Measurements from ENCODE around the gene CUZD1.

CUZD1 gene

DNA sequence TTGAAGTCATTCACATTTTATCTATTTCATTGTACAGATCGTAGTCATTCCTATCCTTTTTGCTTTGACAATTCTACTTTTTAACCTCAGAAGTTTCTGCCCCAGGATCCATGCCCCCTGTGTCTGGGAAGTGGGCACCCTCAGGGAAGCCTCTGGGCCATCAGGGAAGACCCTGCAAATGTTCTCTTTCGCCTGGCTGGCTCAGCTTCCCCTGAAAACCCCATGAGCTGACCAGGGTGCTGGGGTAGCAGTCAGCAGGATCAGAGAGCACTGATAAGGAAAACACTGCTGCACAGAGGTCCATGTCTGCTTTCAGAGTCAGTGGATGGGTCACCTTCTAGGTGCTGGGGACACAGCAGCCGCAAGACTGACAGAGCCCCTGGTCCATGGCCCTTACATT is 23.8 kb downstream of the CUZD1 start:
- no peak for DNase-seq (ENCODE audit: low read depth in 2 of 2)

DNA sequence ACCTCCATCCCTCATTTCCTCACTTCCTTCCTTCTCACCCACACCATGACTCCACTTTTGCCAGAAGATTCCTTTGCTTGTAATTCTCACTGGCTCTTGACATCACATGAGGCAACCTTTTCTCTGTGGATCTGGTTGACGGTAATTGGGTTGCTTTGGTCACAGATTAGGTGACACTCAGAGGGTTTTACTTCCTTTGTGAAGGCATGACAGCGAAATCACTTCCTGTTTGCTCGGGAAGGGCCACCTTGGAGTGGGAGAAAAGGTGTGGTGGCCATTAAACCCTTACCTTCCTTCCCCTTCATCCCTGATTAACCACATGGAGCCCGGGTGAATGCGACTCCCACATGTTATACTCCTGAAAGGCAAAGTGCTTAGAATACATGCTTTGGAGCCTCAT is 30.2 kb downstream of the CUZD1 start:
- no peak for DNase-seq (ENCODE audit: low read depth in 2 of 2)

DNA sequence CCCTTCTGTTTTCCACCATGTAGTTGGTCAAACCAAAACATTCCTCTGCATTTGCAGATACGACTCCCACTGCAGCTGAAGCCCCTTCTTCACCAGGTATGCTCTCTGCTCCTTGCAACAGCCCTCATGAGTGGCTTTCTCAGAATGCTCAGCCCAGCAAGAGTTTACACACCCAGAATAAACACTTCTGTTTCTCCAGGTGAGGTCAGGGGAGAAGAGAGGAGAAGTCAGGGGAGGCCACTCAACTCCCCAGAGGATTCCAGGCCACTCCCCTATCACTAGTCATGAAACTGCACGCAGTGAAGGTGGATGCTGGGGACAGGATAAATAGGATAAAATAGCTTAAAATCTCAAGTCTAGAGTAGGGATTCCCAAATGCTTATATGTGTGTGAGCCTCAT is 31.2 kb downstream of the CUZD1 start:
- DNase-seq (ENCODE audit: low read depth in 2 of 2) = no peak

- DNase-seq (ENCODE audit: low read depth in 2 of 2) = no peak
Measured at GRCh38 chr10:122812751-122813150, 32.9 kb downstream of the CUZD1 start.

DNA sequence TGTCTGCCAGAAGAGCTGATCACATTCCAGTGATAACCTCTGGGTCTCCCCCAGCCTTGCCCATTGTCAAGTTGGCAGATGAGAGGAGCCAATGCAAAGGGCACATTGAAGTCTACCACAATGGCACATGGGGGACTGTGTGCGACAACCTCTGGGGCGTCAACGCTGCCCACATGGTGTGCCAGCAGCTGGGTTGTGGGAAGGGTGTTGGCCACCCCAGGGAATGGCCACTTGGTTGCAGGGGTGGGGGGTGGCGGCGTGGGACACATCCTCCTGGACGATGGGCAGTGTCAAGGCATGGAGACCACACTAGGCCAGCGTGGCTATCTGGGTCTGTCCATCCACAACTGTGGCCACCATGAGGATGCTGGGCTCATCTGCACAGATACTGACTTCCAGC is 43.4 kb downstream of the CUZD1 start:
- DNase-seq (ENCODE audit: low read depth in 2 of 2) = no peak

GRCh38 chr10:122798704-122799231 is 46.9 kb downstream of the CUZD1 start:
- no peak for DNase-seq (ENCODE audit: low read depth in 2 of 2)

DNA sequence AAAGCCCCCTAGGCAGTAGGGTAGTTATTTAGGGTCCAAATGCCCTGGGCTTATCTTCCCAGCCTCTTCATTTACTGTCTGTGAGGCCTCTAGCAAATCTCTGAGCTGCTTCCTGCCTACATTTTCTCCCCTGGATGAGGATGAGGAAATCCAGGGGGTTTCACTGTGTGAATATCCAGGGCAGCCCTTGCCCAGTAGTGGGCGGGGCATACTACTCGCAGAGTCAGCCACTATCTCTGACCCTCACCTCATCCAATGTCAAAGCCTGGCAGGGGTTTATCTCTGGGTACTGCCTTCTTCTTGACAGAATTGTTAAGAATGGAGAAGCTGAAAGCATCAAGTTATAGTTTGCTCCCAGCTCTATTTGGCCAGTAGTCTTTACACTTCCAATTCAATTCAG is 48.9 kb downstream of the CUZD1 start:
- no peak for DNase-seq (ENCODE audit: low read depth in 2 of 2)

DNA sequence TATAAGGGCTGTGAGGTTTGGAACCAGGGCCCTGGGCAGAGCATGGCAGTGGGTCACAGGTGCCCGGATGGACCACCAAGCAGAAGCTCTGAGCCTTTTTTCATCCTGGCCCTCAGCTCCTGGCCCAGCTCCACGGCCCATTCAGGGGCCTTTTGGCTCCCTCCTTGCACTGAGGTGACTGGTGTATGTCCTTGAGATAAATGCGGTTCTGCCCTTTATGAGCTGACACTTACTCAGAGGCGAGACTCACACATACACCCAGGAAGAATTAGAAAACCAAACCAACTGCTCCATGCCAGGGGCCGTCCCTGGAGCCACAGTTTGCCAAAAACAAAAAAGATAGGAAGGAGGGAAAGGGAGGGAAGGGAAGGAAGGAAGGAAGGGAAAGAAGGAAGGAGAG is 49.7 kb downstream of the CUZD1 start:
- DNase-seq (ENCODE audit: low read depth in 2 of 2) = no peak

GRCh38 chr10:122786269-122786668 is 59.4 kb downstream of the CUZD1 start:
- no peak for DNase-seq (ENCODE audit: low read depth in 2 of 2)

DNA sequence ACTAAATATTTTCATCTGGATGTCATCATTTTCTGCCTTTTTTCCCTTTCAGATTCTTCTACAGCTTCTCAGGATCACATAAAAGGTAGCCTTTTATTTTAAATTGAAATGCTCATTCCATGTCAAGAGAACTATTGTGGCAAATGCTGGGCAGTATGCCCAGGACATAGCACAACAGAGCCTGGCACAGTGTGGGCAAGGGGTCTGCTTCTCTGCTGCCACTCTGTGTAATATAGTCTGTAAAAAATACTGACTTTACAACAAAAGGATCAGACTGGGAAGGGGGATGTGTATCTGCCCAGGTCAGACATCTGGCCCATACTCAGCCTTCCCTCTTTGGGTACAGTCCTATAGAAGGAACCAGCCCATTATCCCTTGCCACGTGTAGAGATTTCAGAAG is 62.7 kb downstream of the CUZD1 start:
- DNase-seq (ENCODE audit: low read depth in 2 of 2) = no peak
